CD4-positive, alpha-beta T cell treated with Interleukin-6 at 100 ng/mL for 8 hours (primary cell): ENCODE data around the gene SERINC5.
"Not testable (repeated sequence)": the region's sequence is repeated elsewhere in the genome, so short reads cannot be mapped to it uniquely, and the experiment has no call there.

Experiments used
- DNase-seq: peaks from one replicate; pipeline ENCODE4 v3.0.0-alpha.2; 2020; ENCODE audit warnings: mixed read lengths, low spot score

The SERINC5 gene

DNA sequence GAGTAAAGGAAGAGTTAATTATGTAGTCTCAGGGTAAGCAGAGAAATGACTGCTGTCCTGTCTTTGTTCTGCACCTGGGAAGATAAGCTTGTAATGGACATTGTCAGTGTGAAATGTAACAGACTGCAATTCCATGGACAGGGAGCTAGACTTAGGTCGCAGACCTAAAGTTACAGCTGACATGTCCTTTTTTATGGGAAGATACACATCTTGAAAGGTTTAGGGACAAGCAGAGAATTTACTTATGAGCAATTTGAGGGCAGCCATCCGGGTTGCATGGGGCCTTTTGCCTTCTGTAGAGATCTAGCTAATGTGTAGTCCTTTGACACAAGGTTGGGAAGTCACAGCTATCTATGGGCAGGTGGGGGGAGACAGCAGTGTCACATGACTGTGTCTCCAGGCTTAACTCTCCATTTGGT lies 85.7 kb downstream of the SERINC5 start:
- DNase-seq: no peak

DNA sequence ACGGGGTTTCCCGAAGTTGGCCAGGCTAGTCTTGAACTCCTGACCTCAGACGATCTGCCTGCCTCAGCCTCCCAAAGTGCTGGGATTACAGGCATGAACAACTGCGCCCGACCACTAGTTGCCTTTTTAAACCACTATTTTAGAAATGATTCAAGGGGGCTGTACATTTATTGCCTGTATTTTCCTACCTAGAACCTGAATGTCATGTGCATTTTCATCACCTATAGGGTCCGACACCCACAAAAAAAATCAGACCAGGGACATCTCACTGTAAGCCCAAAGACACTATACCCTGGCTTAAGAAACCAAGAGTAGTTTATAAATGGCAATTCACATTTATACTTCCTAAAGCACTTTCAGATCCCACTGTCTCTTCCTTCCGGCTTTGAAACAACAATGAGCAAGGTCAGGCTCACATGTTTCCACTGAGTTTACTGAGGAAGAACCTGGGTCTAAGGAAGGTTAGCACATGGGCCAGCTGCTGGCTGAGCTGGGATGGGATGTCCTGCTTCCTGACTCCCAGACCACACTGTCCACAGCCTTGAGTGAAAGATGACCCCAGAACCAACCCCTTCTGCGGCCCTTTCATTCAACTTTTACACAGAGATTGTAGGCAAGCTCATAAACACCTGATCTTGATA lies 87.3 kb downstream of the SERINC5 start:
- no peak for DNase-seq

GRCh38 chr5:80165452-80165851 lies 90.4 kb downstream of the SERINC5 start:
- DNase-seq: no peak

GRCh38 chr5:80161165-80161564 lies 94.7 kb downstream of the SERINC5 start:
- DNase-seq: no peak

GRCh38 chr5:80160242-80160641 lies 95.6 kb downstream of the SERINC5 start:
- DNase-seq: no peak

- no peak for DNase-seq
Measured at GRCh38 chr5:80159133-80159815, 96.6 kb downstream of the SERINC5 start.

- DNase-seq: no peak
Measured at GRCh38 chr5:80156156-80156555, 99.7 kb downstream of the SERINC5 start.

GRCh38 chr5:80154749-80155148 lies 101.1 kb downstream of the SERINC5 start:
- no peak for DNase-seq

GRCh38 chr5:80154289-80154688 lies 101.6 kb downstream of the SERINC5 start:
- not testable (repeated sequence) for DNase-seq

- DNase-seq: peak; percentile 46
Measured at GRCh38 chr5:80153586-80154126, 102.2 kb downstream of the SERINC5 start.

DNA sequence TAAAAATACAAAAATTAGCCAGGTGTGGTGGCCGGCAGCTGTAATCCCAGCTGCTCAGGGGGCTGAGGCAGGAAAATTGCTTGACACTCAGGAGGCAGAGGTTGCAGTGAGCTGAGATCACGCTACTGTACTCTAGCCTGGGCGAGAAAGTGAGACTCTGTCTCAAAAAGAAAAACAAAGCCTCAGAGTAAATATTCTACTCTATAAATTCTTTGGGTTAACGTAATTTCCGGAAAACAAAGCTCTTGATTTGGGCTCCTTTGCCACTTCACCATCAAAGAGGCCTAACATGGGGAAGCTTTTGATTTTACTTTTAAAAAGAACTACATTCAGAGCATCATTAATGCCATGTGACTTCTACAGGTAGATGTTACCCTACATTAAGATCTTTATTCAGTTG lies 103.1 kb downstream of the SERINC5 start:
- DNase-seq: peak; percentile 42

DNA sequence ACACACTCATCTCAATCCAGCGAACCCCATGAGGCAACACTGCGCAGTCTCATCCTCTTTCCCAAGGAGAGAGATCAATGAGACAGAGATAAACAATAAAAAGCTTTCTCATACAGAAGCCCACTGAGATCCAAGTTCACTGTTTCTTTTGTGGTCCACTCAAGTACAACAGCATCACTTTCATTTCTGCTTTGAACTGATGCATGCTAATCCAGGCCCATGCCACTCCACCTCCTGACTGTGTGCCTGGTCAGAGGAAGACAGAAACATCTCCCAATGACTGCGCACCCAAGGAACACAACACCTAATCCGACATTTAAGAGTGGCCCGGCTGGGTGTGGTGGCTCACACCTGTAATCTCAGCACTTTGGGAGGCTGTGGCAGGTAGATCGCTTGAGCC lies 104.0 kb downstream of the SERINC5 start:
- DNase-seq: no peak

DNA sequence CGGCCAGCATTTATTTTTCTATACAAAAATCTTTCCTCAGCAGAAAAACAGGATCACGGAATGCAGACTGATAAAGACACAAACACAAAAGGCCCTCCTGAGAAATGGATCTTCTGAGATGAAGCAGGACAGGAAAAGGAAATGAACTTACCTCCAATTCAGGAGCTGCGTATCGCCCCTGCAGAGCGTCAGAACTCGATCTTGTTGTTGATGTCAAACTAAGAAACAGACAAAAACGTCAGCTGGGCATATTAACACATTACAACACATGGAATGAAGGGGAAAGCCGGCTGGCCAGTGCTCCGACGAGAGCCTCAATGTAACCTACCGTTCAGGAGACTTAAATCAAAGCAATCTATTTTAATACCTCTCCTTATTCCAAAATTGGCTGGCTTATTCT lies 105.1 kb downstream of the SERINC5 start:
- DNase-seq: peak; percentile 24

- no peak for DNase-seq
Measured at GRCh38 chr5:80149161-80149609, 106.7 kb downstream of the SERINC5 start.

GRCh38 chr5:80147119-80147815 lies 108.6 kb downstream of the SERINC5 start:
- no peak for DNase-seq

- no peak for DNase-seq
Measured at GRCh38 chr5:80146046-80146445, 109.8 kb downstream of the SERINC5 start.

DNA sequence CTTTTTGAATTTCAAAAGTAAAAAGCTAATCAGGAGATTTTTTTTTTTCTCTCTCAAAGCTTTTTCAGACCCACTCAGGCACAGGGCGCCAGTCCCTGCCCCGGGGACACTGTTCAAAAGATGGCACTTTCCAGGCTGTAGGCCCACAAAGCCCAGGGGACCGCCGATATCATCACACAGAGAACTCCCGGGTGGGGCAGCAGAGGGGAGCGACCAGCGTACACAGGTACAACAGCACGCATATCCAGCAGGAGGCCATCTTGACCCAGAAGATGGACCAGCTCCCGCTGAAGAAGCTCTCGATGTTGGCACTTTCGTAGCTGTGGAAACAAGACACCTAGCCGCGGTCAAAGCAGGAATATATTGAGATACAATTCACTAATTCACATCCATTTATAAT lies 112.4 kb downstream of the SERINC5 start:
- DNase-seq: no peak

DNA sequence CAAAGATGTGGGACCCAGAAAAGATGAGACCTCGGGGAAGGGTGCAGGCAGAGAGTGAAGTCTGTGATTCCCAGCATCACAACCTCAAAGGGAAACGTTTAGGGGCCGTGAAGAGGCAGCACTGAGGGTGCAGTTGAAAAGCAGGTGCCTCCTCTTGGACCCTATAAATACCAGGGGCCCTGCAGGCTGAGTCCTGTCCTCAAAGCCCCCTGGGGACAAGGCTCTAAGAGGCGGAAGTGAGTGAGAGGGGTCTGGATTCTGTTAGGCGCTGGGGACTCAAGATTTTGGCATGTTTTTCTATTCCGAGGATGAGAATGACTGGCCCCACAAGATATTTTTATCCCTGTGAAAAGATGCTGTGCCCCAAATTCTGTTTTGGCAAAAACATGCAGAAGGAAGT lies 112.9 kb downstream of the SERINC5 start:
- no peak for DNase-seq

- no peak for DNase-seq
Measured at GRCh38 chr5:80141681-80142080, 114.2 kb downstream of the SERINC5 start.

- no peak for DNase-seq
Measured at GRCh38 chr5:80141147-80141671, 114.6 kb downstream of the SERINC5 start.

GRCh38 chr5:80140496-80140895 lies 115.4 kb downstream of the SERINC5 start:
- DNase-seq: no peak

DNA sequence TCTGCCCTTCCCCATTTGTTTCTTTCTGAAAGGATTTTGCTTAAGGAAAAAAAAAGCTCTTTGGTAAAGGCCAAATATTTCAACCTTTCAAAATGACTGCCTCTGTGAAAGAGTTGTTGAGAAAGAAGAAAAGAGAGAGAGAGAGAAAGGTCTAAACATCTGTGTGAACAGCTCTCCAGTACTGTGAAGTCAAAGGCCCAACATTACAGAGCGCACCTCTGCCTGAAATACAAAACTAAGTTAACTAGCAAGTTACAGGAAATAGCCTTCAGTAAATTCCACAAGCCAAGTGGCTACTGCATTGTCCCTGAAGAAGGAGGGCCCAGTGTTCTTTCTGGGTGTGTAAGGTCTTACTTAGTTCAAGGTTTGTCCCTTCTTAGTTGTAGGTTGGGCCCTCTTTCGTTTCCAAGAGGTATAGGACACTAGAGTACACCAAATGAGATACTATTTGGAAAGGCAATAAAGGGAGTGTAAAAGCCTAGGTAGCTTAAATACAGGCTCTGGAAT lies 116.3 kb downstream of the SERINC5 start:
- DNase-seq: peak; percentile 17
